Measurements from ENCODE around the gene DCAF11.
A peak's percentile ranks its signal among the peaks of the same experiment; 100 is the strongest.

DCAF11 gene

GRCh38 chr14:24165785-24166184, 51.2 kb downstream of the DCAF11 start:
- no peak for DNase-seq

- DNase-seq: no peak
Observed at GRCh38 chr14:24167469-24168114, 53.0 kb downstream of the DCAF11 start.

GRCh38 chr14:24171422-24172260, 57.1 kb downstream of the DCAF11 start, which contains the start of gene REC8:
REC8 (plus strand) TSS chr14:24172080; CDS start chr14:24172553, 473 bp downstream.
- peak; percentile 98 for DNase-seq

GRCh38 chr14:24172261-24172860, 57.8 kb downstream of the DCAF11 start:
- no peak for DNase-seq

- no peak for DNase-seq
Observed at GRCh38 chr14:24172871-24173281, 58.3 kb downstream of the DCAF11 start.

Data from NCI-H774 (cell line).